Testis (tissue), 3 donors: Measurements from ENCODE around the gene EXOSC9. TPM values are rescaled to one million over a fixed set of nuclear protein-coding genes. Genes with fewer than 3 reads are reported as not detected.

Experiments used
- DNase-seq: peaks from one replicate; pipeline ENCODE4 v3.0.0-alpha.2; 2019
- H3K27ac ChIP-seq, 2 donors: fragments of 200-600 bp; sonication (generic); one replicate each; pipeline ENCODE4 v1.5.1; 2019
- H3K27me3 ChIP-seq: fragments of 200-600 bp; sonication (generic); one replicate; pipeline ENCODE4 v1.5.1; 2019
- H3K36me3 ChIP-seq: fragments of 200-600 bp; sonication (generic); one replicate; pipeline ENCODE4 v1.5.1; 2017; ENCODE audit warnings: low read depth; ENCODE audit errors: missing control alignments
- H3K4me1 ChIP-seq: fragments of 200-600 bp; sonication (generic); one replicate; pipeline ENCODE4 v1.5.1; 2019
- H3K4me3 ChIP-seq, 2 donors: fragments of 200-600 bp; sonication (generic); one replicate each; pipeline ENCODE4 v1.5.1; 2017 to 2019
- H3K9me3 ChIP-seq: fragments of 200-600 bp; sonication (generic); one replicate; pipeline ENCODE4 v1.5.1; 2017
- POLR2A ChIP-seq: fragments of 450-650 bp; IDR thresholded peaks from one replicate; pipeline ENCODE4 v1.6.1; 2017; ENCODE audit warnings: antibody characterized with exemption, mild to moderate bottlenecking, moderate library complexity
- WGBS, 2 donors: methylation state at CpG; one replicate each; pipeline ENCODE4 v1.1.5; 2018; 5-methylcytosine and 5-hydroxymethylcytosine counted together
- intact Hi-C: fragments of 100-400 bp; cut with DNase I; formaldehyde crosslinking; loops from one replicate; pipeline ENCODE4 v1.15.1; 2023; ENCODE audit warnings: low total_unique reads
- polyA plus RNA-seq: library from polyadenylated mRNA; stranded (reverse); fragments of 350-450 nt; fragmentation: Illumina TruSeq; extraction: RNeasy Lipid Tissue Mini Kit (QIAGEN cat#74804); gene quantifications from one replicate; pipeline ENCODE4 v1.2.3, GENCODE V29; 2014; ENCODE audit warnings: low read depth, low replicate concordance; ENCODE audit not compliant: insufficient read depth
- total RNA-seq, 2 donors: library from RNA; depleted of rRNA; stranded (reverse); fragments of >200 nt; gene quantifications; one replicate each; pipeline ENCODE4 v1.2.3, GENCODE V29; 2016
- TF ChIP-seq, protein P1 (sequence below), 3 experiments: fragments of 450-650 bp in 2 of 3; fragments of 200-600 bp in 1 of 3; sonication (generic) in 1 of 3; IDR thresholded peaks; one replicate each; pipeline ENCODE4 v1.5.1; 2016 to 2019; ENCODE audit warnings: antibody characterized with exemption in 3 of 3, mild to moderate bottlenecking in 2 of 3, moderate library complexity in 1 of 3

Gene EXOSC9
- total and polyA plus RNA-seq, 3 donors from 2014 or later = 52.2 to 74.6 (median 55.7) TPM

DNA sequence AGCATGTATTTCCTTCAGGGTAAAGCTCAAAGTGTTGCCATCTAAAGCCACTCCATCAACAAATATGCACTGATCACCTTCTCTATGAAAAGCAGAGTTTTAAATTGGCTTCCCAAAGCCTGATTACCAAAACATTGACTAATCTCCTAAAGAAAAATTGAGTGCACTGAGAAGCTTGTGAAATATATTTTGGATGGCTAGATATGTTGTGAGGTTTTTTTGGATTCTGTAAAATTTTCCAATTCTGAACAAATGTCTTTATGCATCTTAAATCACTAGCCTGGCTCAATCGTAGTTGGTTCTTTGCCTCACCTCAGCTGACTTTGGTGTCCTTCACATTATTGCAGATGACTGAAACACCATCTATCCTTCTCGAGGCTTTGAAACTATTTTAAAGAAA is 14.9 kb upstream of the EXOSC9 start:
- no peak overlapping the region for H3K4me3 ChIP-seq
- H3K9me3 ChIP-seq = no peaks in the 10 kb centered on the region
- DNase-seq = no peak
- H3K4me1 ChIP-seq = no peaks in the 10 kb centered on the region
- WGBS, 2 donors = 82 to 88% methylated on average over 2 of the region's 2 CpGs
- no peaks in the 10 kb centered on the region for H3K36me3 ChIP-seq
- no peak for TF ChIP-seq POLR2A
- TF ChIP-seq, protein P1, sequence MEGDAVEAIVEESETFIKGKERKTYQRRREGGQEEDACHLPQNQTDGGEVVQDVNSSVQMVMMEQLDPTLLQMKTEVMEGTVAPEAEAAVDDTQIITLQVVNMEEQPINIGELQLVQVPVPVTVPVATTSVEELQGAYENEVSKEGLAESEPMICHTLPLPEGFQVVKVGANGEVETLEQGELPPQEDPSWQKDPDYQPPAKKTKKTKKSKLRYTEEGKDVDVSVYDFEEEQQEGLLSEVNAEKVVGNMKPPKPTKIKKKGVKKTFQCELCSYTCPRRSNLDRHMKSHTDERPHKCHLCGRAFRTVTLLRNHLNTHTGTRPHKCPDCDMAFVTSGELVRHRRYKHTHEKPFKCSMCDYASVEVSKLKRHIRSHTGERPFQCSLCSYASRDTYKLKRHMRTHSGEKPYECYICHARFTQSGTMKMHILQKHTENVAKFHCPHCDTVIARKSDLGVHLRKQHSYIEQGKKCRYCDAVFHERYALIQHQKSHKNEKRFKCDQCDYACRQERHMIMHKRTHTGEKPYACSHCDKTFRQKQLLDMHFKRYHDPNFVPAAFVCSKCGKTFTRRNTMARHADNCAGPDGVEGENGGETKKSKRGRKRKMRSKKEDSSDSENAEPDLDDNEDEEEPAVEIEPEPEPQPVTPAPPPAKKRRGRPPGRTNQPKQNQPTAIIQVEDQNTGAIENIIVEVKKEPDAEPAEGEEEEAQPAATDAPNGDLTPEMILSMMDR (IDR thresholded peaks at IDR 0.05) = no peak
- no peaks in the 10 kb centered on the region for H3K27me3 ChIP-seq
- intact Hi-C loops = no loop called here
- H3K27ac ChIP-seq = no peak overlapping the region

DNA sequence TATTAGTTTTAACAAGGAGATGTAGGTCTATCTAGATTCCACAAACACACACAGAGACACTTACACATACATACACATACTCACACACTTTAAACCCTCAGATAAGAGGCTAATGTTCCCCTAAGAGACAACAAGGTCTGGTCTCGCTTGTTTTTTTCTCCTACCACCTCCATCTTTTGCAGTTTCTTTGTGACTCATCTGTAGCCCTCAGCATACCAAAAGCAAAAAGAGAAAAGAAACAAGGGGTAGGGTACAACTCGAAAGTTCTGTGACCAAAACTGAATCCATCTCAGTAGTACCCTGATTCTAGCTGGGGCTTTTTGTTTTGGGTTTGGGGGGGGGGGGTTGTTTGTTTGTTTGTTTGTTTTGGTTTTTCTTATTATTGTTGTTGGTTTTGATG is 12.2 kb upstream of the EXOSC9 start:
- no peak for DNase-seq
- intact Hi-C loops = no loop called here
- no peaks in the 10 kb centered on the region for H3K9me3 ChIP-seq
- H3K4me1 ChIP-seq = no peaks in the 10 kb centered on the region
- no peaks in the 10 kb centered on the region for H3K36me3 ChIP-seq
- no peaks in the 10 kb centered on the region for H3K27me3 ChIP-seq
- H3K4me3 ChIP-seq = no peak overlapping the region
- 89 to 94% methylated on average over 2 of the region's 2 CpGs for WGBS, 2 donors
- no peak overlapping the region for H3K27ac ChIP-seq
- TF ChIP-seq, protein P1 (IDR thresholded peaks at IDR 0.05) = no peak
- TF ChIP-seq POLR2A = no peak

DNA sequence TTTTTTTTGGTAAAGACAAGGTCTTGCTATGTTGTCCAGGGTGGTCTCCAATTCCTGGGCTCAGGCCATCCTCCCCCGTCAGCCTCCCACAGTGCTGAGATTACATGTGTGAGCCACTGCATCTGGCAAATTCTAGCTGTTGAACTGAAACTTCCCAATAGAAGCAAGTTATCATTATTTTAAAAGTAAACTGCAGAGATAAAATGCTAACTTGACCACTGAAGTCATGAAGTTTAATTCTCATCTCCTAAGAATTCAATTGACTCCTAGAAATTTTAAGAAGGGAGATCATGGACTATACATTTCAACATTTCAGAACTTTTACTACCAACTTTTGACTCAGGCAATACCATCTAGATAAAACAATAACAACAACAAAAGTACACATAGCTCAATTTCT is 11.7 kb upstream of the EXOSC9 start:
- 75 to 78% methylated on average over 1 of the region's 1 CpG for WGBS, 2 donors
- Histone ChIP-seq H3K36me3 (no peaks in the 10 kb centered on the region), H3K4me1 (no peaks in the 10 kb centered on the region), H3K27me3 (no peaks in the 10 kb centered on the region), H3K9me3 (no peaks in the 10 kb centered on the region), H3K4me3 (no peak overlapping the region), H3K27ac (no peak overlapping the region)
- no peak for DNase-seq
- TF ChIP-seq, protein P1 (IDR thresholded peaks at IDR 0.05) = no peak
- no peak for TF ChIP-seq POLR2A
- intact Hi-C loops = no loop called here

DNA sequence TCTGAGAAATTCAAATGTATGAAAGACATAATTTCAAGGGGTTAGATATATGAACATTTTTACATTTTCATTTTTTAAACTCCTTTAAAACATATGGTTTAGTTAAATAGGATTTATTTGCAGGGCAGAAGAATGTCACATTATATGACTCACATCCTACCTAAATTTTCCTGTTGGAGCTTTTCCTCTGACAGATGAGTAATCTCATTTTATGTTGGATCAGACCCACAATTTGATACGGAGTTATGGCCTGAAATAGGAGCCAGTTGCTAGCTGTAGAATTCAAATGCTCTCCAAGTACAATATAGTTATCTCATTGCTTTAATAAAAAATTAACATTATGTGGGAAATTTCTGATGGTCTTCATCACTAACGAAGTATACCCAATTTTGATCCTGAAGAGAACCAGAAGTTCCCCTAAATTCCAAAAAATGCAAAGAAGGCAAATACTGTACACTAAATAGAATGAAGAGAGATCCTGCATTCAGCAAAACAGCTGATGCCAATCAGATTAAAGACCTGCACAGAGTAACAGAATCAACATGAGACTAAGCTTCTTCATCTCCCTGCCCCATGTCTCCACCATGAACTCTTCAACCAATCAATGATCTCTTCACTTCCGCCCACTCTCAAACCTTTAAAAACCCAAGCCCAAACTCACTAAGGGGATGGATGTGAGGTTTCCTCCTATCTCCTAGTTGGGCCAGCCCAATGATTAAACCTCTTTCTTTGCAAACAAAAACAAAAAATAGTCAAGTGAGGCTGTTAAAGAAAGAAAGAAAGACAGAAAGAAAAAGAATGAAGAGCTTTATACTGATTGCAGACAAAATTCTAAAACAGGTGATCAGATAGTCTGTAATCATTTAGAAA is 10.9 kb upstream of the EXOSC9 start:
- H3K9me3 ChIP-seq = no peaks in the 10 kb centered on the region
- intact Hi-C loops = no loop called here
- WGBS, 2 donors = 60 to 77% methylated on average over 3 of the region's 3 CpGs
- no peaks in the 10 kb centered on the region for H3K36me3 ChIP-seq
- H3K27me3 ChIP-seq = no peaks in the 10 kb centered on the region
- H3K4me1 ChIP-seq = no peaks in the 10 kb centered on the region
- no peak overlapping the region for H3K27ac ChIP-seq
- H3K4me3 ChIP-seq = no peak overlapping the region
- DNase-seq = no peak
- TF ChIP-seq, protein P1 (IDR thresholded peaks at IDR 0.05) = no peak
- no peak for TF ChIP-seq POLR2A

DNA sequence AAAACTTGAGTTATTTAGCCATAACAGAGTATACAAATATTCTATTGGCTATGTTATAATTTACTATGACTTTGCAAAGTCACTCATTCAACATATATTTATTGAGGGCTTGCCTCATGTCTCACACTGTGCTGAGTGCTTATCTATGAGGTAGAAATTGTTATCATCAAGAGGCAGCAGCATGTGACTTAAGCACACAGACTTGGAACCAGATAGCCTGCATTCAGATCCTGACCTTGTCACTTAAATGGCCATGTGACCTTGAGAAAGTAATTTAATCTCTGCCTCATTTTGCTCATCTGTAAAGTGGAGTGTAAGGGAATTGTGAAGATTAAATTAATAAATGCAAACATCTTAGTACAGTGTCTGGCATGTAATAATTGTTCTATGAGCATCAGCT is 10.1 kb upstream of the EXOSC9 start:
- DNase-seq = no peak
- Histone ChIP-seq H3K27ac (no peak overlapping the region), H3K4me1 (no peaks in the 10 kb centered on the region), H3K9me3 (no peaks in the 10 kb centered on the region), H3K4me3 (no peak overlapping the region), H3K36me3 (no peaks in the 10 kb centered on the region), H3K27me3 (no peaks in the 10 kb centered on the region)
- intact Hi-C loops = no loop called here
- TF ChIP-seq, protein P1 (IDR thresholded peaks at IDR 0.05) = no peak
- TF ChIP-seq POLR2A = no peak
